Measurements from ENCODE around the gene KCTD15.

GRCh38 chr19:33754361-33754760 lies 42.3 kb upstream of the KCTD15 start:
- TF ChIP-seq POLR2AphosphoS5 (IDR thresholded peaks at IDR 0.05; ENCODE audit: borderline replicate concordance, low read depth, low read length): no peak
- no peak for TF ChIP-seq EZH2 (IDR thresholded peaks at IDR 0.05)
